Urothelium cell line (cell line): ENCODE measurements around the gene NYAP2.

Experiments used
- DNase-seq: peaks from one replicate; pipeline ENCODE4 v3.0.0; 2011; ENCODE audit warnings: low spot score, mixed read lengths
- FAIRE-seq: peaks from 2 replicates; lab custom pipeline; 2011; peaks lifted over from hg19 to GRCh38; lab: Jason Lieb, UNC

NYAP2 gene

DNA sequence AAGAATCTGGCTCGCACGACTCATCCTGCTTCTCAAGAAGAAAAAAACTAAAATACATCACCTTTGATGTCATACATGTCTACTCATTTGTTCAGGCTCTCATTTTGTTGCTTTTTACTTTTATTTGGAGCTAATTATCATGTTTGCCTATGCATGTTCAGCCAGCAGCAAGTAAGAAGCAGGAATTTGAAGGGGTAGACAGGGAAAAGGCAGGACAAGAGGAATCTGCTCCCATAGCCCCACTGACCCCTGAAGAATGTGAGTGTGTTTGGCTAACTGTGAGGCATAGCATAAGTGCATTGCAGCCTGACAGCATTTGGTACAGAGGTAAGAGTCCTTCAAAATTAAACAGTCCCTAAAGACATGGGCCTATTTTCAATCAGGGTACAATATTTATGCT is 72.7 kb downstream of the NYAP2 start:
- FAIRE-seq (no peak), DNase-seq (no peak)

DNA sequence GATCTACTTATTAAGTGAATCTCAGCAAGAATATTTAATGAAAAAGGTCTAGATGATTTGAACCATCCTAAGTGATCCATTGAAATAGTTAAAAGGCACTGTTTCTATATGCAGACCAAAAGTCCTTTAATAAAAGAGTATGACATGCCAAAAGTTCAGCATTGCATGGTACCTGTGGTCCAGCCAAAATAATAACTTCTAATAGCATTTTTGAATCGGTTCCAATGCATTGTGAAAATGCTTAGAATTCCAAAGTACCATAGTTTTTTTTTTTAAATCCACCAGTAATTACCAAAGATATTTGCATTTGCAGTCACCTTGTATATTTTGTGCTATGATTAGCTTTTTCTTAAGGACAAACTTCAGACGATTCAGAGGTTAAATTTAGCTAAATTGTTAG is 79.9 kb downstream of the NYAP2 start:
- FAIRE-seq, result no peak
- peak; percentile 23 for DNase-seq

DNA sequence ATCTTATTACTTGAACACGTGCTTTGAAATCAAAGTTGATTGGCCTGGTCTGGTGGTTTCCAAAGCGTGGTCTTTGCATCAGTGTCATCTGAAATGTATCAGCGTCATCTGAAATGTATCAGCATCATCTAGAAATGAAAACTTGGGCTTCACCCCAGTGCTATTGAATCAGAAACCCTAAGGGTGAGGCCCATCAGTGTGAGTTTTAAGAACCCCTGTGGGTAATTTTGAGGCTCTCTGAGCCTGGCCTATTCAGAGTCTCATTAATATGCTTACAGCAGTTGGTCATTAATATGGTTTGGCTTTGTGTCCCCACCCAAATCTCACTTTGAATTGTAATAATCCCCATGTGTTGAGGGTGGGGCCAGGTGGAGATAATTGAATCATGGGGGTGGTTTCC is 85.2 kb downstream of the NYAP2 start:
- no peak for FAIRE-seq
- no peak for DNase-seq

GRCh38 chr2:225486236-225486635 is 86.7 kb downstream of the NYAP2 start:
- DNase-seq (no peak), FAIRE-seq (no peak)

GRCh38 chr2:225487878-225488416 is 88.4 kb downstream of the NYAP2 start:
- no peak for DNase-seq
- no peak for FAIRE-seq

DNA sequence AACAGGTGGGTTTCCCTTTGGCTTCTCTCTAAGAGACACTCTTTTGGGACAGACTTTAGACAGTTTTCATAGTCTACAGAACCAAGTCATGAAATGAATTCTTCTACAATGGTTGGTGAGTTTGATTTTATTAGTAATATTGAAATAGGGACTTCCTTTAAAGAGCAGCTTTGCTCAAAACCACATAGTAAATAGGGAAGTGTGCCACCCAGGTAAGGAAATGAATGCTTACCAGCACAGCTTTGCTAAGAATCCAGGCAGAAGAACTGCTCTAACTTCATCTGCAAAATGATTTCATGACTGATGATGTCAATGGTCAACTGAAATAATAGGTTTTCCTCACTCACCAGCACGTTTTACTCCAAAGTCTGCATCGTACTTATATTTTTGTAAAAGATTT is 89.2 kb downstream of the NYAP2 start:
- DNase-seq (no peak), FAIRE-seq (no peak)

DNA sequence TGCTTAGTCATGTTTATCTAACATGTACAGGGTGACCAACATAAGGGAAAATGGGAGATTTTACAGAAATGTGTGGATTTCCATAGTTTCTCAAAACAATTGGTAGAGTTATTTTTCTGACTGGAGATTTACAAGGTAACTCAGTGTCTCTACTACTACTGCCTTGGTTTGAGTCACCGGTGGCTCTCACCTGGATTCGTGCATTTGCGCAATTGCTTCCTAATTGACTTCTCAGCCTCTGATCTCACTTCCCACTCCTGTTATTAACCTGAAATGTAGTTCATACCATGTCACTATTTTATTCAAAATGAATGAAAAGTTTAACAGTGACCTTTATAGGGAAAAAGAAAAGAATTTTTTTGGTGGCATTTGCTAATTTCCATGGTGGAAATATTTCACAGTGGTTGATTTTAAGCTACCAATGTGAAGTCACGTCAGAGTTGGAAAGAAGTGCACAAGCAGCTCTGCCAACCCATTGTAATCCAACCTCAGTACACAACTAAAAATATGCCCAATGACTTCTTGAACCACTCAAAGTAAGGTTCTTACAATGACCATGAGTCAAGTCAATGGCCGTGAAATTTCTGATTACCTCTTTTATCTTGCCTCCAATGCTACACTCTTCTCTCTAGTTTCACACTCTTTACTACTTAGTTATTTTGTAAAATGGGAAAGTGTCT is 94.0 kb downstream of the NYAP2 start:
- FAIRE-seq, result no peak

GRCh38 chr2:225494100-225494459 is 94.6 kb downstream of the NYAP2 start:
- DNase-seq, result peak; percentile 26
- peak; percentile 82 for FAIRE-seq

More for the DNA sequence above, 94.0 kb downstream of the NYAP2 start:
- DNase-seq, result no peak

GRCh38 chr2:225495706-225496105 is 96.2 kb downstream of the NYAP2 start:
- no peak for FAIRE-seq
- no peak for DNase-seq

DNA sequence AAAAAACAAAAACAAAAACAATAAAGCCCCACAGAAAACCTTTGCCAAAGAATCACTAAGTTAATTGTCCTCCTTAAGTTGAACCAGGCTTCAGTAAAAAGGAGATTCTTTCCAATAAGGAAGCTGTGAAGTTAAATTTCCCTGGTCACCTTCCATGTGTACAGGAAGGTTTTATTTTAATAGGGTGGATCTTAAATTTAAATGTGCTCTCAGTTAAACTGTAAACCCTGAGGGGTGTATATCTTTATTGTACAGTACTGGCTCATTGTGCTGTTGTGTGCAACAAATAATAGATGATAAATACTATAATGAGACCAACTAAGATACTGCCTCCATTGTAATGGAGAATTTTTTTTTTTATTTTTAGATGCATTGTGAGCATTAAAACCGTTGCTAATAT is 97.1 kb downstream of the NYAP2 start:
- no peak for FAIRE-seq
- DNase-seq, result no peak

- no peak for FAIRE-seq
Measured at GRCh38 chr2:225497166-225497565, 97.7 kb downstream of the NYAP2 start.

GRCh38 chr2:225501022-225501421 is 101.5 kb downstream of the NYAP2 start:
- FAIRE-seq, result no peak
- no peak for DNase-seq

More at GRCh38 chr2:225497166-225497565, 97.7 kb downstream of the NYAP2 start:
- no peak for DNase-seq

DNA sequence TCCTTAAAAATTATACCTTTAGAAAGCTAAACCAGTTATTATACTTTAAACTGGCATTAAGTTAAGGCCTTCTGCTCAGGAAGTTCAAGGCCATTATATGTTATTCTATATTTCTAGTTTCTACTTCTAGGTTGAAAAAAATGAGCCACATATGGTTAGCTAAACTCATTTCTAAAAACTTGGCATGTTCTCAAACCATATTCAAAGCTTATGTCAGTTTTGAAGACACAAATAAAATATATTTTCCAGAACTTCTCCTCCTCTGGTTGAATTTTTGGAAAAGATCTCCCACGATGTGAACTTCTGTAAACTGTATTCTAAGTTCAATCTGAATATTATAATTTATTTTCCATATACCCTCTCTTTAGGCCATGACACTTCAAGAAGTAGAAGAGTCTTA is 103.5 kb downstream of the NYAP2 start:
- no peak for FAIRE-seq

GRCh38 chr2:225510796-225511195 is 111.3 kb downstream of the NYAP2 start:
- FAIRE-seq, result no peak
- no peak for DNase-seq

More for the DNA sequence above, 103.5 kb downstream of the NYAP2 start:
- DNase-seq, result no peak

DNA sequence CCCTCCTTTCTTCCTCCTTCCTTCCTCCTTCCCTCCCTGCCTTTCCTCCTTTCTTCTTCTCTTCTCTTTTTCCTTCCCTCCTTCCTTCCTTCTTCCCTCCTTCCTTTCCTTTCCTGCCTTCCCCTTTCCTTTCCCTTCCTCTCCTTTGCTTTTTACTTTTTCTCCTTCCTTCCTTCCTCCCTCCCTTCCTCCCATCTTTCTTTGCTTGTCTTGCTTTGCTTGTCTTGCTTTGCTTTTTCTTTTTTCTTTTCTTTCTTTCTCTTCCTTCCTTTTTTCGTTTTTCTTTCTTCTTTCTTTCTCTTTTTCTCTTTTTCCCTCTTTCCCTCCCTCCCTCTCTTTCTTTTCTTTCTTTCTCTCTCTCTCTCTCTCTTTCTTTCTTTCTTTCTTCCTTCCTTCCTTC is 113.0 kb downstream of the NYAP2 start:
- DNase-seq, result no peak
- no peak for FAIRE-seq

- FAIRE-seq (no peak), DNase-seq (no peak)
Measured at GRCh38 chr2:225512876-225513540, 113.5 kb downstream of the NYAP2 start.

DNA sequence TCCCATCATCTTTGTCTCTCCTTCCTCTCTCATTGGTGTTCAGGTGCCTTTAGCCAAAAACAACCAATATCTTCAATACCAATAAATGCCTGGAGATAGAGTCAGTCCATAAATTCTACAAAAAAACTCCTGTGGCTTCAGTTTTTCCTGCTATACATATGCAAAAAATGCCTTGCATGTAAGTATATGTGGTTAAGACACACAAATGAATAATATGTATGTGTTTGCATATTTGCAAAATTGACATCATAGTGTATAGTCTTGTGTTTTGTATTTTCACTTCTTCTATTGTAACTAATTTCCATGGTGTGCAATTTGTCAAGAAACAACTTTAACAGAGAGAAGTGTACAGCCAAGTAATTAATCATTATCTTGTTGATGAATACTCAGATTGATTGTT is 115.5 kb downstream of the NYAP2 start:
- DNase-seq (no peak), FAIRE-seq (no peak)

DNA sequence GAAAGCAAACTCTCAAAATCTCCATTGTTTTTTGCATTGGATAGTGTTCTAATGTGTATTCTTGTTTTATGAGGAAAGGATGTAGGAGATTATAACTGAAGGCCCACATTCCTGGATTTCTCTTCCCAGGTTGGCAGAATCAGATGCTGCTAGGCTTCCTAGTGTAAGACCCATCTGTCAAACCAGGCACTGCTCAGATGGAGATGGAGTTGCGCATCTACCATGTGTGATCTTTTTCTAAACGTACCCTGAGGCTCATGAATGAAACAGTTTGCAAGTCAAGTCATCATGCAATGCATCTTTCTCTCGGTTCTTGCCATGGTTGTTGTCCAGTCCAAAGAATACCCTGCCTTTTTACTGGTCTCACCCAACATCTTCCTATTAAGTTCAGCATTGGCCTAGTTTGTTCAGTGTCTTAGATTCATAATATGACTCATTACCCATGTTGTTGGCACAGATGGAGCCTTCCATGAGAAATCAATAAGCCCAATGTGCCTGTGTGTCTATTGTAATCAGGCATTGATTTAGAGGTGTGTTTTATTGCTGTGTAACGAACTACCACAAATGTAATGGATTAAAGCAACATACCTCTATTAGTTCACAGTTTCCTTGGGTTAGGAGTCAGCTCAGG is 127.4 kb downstream of the NYAP2 start:
- DNase-seq, result no peak
- no peak for FAIRE-seq

- DNase-seq, result no peak
- FAIRE-seq, result no peak
Measured at GRCh38 chr2:225531559-225531958, 132.0 kb downstream of the NYAP2 start.

- DNase-seq, result no peak
- no peak for FAIRE-seq
Measured at GRCh38 chr2:225532096-225532495, 132.6 kb downstream of the NYAP2 start.

DNA sequence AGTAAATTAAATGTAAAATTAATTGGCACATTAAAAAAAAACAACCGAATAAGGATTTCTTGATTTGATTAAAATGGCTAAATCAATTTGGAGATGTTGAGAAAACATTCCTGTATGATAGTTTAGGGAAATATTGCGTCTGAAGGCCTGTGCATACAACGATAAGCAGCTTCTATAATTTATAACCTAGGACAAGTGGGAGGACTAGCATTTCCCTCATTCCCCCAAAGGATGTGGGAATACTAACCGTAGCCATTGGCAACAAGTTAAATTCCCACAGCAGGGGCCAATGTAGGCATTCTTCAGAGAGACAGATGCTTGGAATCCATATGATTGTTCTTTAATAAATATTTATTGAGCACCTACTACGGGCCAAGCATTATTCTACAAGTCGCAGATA is 134.5 kb downstream of the NYAP2 start:
- no peak for FAIRE-seq
- DNase-seq, result no peak

GRCh38 chr2:225534697-225535096 is 135.2 kb downstream of the NYAP2 start:
- no peak for DNase-seq
- FAIRE-seq, result no peak
